GM19372 (cell line): ENCODE data around the gene NGEF.
"Not testable (repeated sequence)": the region's sequence is repeated elsewhere in the genome, so short reads cannot be mapped to it uniquely, and the experiment has no call there.

ENCODE experiments used
- ATAC-seq: cut with Tn5 transposase; IDR thresholded peaks from one replicate; pipeline ENCODE4 v1.9.1; 2021; ENCODE audit warnings: mild to moderate bottlenecking, low read depth, moderate library complexity; ENCODE audit not compliant: unreplicated experiment

Gene NGEF

GRCh38 chr2:233023007-233023760, 10.1 kb upstream of the NGEF start:
- no peak for ATAC-seq

- no peak for ATAC-seq
These were observed 9.5 kb upstream of the NGEF start for GRCh38 chr2:233022561-233022960.

- ATAC-seq, result no peak
These were observed 8.7 kb upstream of the NGEF start for GRCh38 chr2:233021771-233022170.

- ATAC-seq, result no peak
These were observed 7.4 kb upstream of the NGEF start for GRCh38 chr2:233020454-233020853.

GRCh38 chr2:233019610-233020009, 6.6 kb upstream of the NGEF start:
- ATAC-seq, result not testable (repeated sequence)

- no peak for ATAC-seq
These were observed 4.9 kb upstream of the NGEF start for GRCh38 chr2:233017947-233018346.

- ATAC-seq, result no peak
These were observed 2.1 kb upstream of the NGEF start for GRCh38 chr2:233015019-233015645.

GRCh38 chr2:233013650-233014049, 594 bp upstream of the NGEF start:
- ATAC-seq, result no peak

GRCh38 chr2:233012301-233012971, 620 bp downstream of the NGEF start:
- ATAC-seq, result no peak

GRCh38 chr2:233011702-233012131, 1.3 kb downstream of the NGEF start:
- ATAC-seq, result no peak

- ATAC-seq, result no peak
These were observed 1.8 kb downstream of the NGEF start for GRCh38 chr2:233011268-233011650.

- ATAC-seq, result no peak
These were observed 2.3 kb downstream of the NGEF start for GRCh38 chr2:233010569-233011267.

- ATAC-seq, result no peak
These were observed 3.4 kb downstream of the NGEF start for GRCh38 chr2:233009661-233010060.

- no peak for ATAC-seq
These were observed 5.3 kb downstream of the NGEF start for GRCh38 chr2:233007739-233008138.

- no peak for ATAC-seq
These were observed 5.8 kb downstream of the NGEF start for GRCh38 chr2:233007270-233007669.

GRCh38 chr2:233006648-233007047, 6.4 kb downstream of the NGEF start:
- no peak for ATAC-seq

GRCh38 chr2:233005096-233005495, 8.0 kb downstream of the NGEF start:
- ATAC-seq, result no peak

- no peak for ATAC-seq
These were observed 9.1 kb downstream of the NGEF start for GRCh38 chr2:233003658-233004555.

- ATAC-seq, result no peak
These were observed 10.0 kb downstream of the NGEF start for GRCh38 chr2:233002829-233003657.
